K562 (cell line): ENCODE measurements around the gene SEC14L5. TPM values are rescaled to one million over a fixed set of nuclear protein-coding genes. Genes with fewer than 3 reads are reported as not detected.

Experiments used
- ATAC-seq: fragments of 200-7000 bp; cut with Tn5 transposase; 3 replicates; pipeline ENCODE4 v1.9.1; 2020; ENCODE audit warnings: moderate library complexity
- BruUV-seq: library from RNA; stranded (reverse); fragments of 400-500 nt; replicated peaks from 2 replicates; lab custom pipeline; 2021; lab: Mats Ljungman, UMichigan
- CTCF ChIA-PET: fragments of 300-600 bp; formaldehyde crosslinking; extraction: SDS; loops from one replicate; lab custom pipeline; 2021; ENCODE audit warnings: low intra/inter-chr PET ratio; lab: Yijun Ruan, JAX
- POLR2A ChIA-PET: fragments of 300-600, 350-650 bp; sonication (Branson Sonifier 250); formaldehyde crosslinking; extraction: SDS; loops from one replicate; lab custom pipeline; 2021; ENCODE audit warnings: antibody characterized with exemption, inconsistent platforms; lab: Yijun Ruan, JAX
- DNase-seq, 4 experiments: peaks; one replicate each; pipeline versions ENCODE4 v3.0.0 to v3.0.0-alpha.2; 2011 to 2018; ENCODE audit warnings: low spot score in 3 of 4, mixed read lengths in 3 of 4; ENCODE audit errors: extremely low read depth in 1 of 4
- FAIRE-seq: peaks from 2 replicates; lab custom pipeline; 2011; peaks lifted over from hg19 to GRCh38; lab: Jason Lieb, UNC
- H2AFZ ChIP-seq: 2 replicates; pipeline ENCODE4 v1.6.0; 2011; ENCODE audit warnings: low read depth, low read length, control low read depth, inconsistent platforms
- H3K27ac ChIP-seq: fragments of 200-600 bp; 3 replicates; pipeline ENCODE4 v1.8.0; 2011; ENCODE audit warnings: low read depth, mild to moderate bottlenecking, control low read depth, inconsistent platforms, low read length, moderate library complexity, mixed read lengths; ENCODE audit errors: extremely low read depth
- H3K27me3 ChIP-seq, 2 experiments: fragments of 300-600 bp in 1 of 2; 2 replicates in 1 of 2; 3 replicates in 1 of 2; pipeline versions ENCODE4 v1.6.0 to v1.8.0; 2011; ENCODE audit warnings: inconsistent platforms in 2 of 2, low read length in 2 of 2, mild to moderate bottlenecking in 1 of 2, mixed read lengths in 1 of 2, moderate library complexity in 1 of 2; ENCODE audit not compliant: control insufficient read depth in 2 of 2, insufficient read depth in 2 of 2
- H3K36me3 ChIP-seq: fragments of 300-600 bp; 3 replicates; pipeline ENCODE4 v1.8.0; 2011; ENCODE audit warnings: mild to moderate bottlenecking, low read length, inconsistent platforms; ENCODE audit not compliant: control insufficient read depth, insufficient read depth
- H3K4me1 ChIP-seq, 2 experiments: fragments of 200-600 bp in 1 of 2; replicated peaks in 1 of 2; 2 replicates in 1 of 2; 3 replicates in 1 of 2; pipeline versions ENCODE4 v1.5.1 to v1.8.0; 2011; ENCODE audit warnings: inconsistent platforms in 2 of 2, low read length in 2 of 2, mild to moderate bottlenecking in 1 of 2, mixed read lengths in 1 of 2, moderate library complexity in 1 of 2; ENCODE audit not compliant: control insufficient read depth in 2 of 2, insufficient read depth in 2 of 2
- H3K4me2 ChIP-seq: 2 replicates; pipeline ENCODE4 v1.6.1; 2011; ENCODE audit warnings: low read length, control low read depth, inconsistent platforms, mixed read lengths; ENCODE audit not compliant: insufficient read depth
- H3K4me3 ChIP-seq: fragments of 200-600 bp; sonication (generic), shearing (Covaris generic); 2 replicates; pipeline ENCODE4 v1.5.1; 2016; ENCODE audit warnings: control low read depth, inconsistent platforms
- H3K79me2 ChIP-seq: fragments of 200-600 bp; 3 replicates; pipeline ENCODE4 v1.8.0; 2011; ENCODE audit warnings: low read length, inconsistent platforms; ENCODE audit not compliant: control insufficient read depth, insufficient read depth
- H3K9ac ChIP-seq, 2 experiments: 2 replicates each; pipeline versions ENCODE4 v1.6.0 to v1.6.1; 2011; ENCODE audit warnings: low read depth in 2 of 2, low read length in 2 of 2, control low read depth in 1 of 2, inconsistent platforms in 1 of 2, mild to moderate bottlenecking in 1 of 2, mixed read lengths in 1 of 2; ENCODE audit not compliant: insufficient read depth in 1 of 2
- H3K9me1 ChIP-seq: one replicate; pipeline ENCODE4 v1.6.0; 2011; ENCODE audit warnings: inconsistent platforms, mild to moderate bottlenecking, low read length, moderate library complexity; ENCODE audit not compliant: control insufficient read depth, insufficient read depth
- H3K9me3 ChIP-seq: replicated peaks from 2 replicates; pipeline ENCODE4 v1.5.1; 2011; ENCODE audit warnings: low read depth, low read length, inconsistent platforms; ENCODE audit not compliant: control insufficient read depth, insufficient read depth
- H4K20me1 ChIP-seq: replicated peaks from 2 replicates; pipeline ENCODE4 v1.6.1; 2011; ENCODE audit warnings: low read length, inconsistent platforms, mixed read lengths; ENCODE audit not compliant: control insufficient read depth, insufficient read depth
- CTBP1 ChIP-seq: fragments of 450-650 bp; IDR thresholded peaks from 2 replicates; pipeline ENCODE4 v1.6.1; 2016; ENCODE audit warnings: borderline replicate concordance
- DMBX1 ChIP-seq: fragments of 250-450 bp; sonication (Bioruptor Pico); IDR thresholded peaks from 2 replicates; pipeline ENCODE4 v1.8.0; 2022; ENCODE audit warnings: inconsistent platforms, mild to moderate bottlenecking, moderate library complexity, borderline replicate concordance
- EHMT2 ChIP-seq: fragments of 450-650 bp; IDR thresholded peaks from 2 replicates; pipeline ENCODE4 v1.6.1; 2018; ENCODE audit warnings: antibody characterized with exemption
- HBP1 ChIP-seq: fragments of 450-650 bp; formaldehyde crosslinking; IDR thresholded peaks from 2 replicates; pipeline ENCODE4 v1.4.0; 2022; ENCODE audit warnings: missing genetic modification characterization
- HDAC1 ChIP-seq, 2 experiments: fragments of 450-650 bp; IDR thresholded peaks; 2 replicates each; pipeline ENCODE4 v1.6.1; 2016 to 2017; ENCODE audit warnings: inconsistent platforms in 1 of 2, mild to moderate bottlenecking in 1 of 2, moderate library complexity in 1 of 2
- HDAC2 ChIP-seq: fragments of 450-650 bp; IDR thresholded peaks from 2 replicates; pipeline ENCODE4 v1.6.1; 2016; ENCODE audit warnings: mild to moderate bottlenecking
- HNRNPL ChIP-seq: fragments of 200-400 bp; formaldehyde crosslinking; IDR thresholded peaks from 2 replicates; pipeline ENCODE4 v1.6.1; 2017; ENCODE audit warnings: low read depth, mild to moderate bottlenecking, low read length
- KDM1A ChIP-seq, 2 experiments: fragments of 450-650 bp; IDR thresholded peaks; 2 replicates each; pipeline ENCODE4 v1.6.1; 2016; ENCODE audit warnings: mild to moderate bottlenecking in 2 of 2
- MLLT1 ChIP-seq, 2 experiments: fragments of 450-650 bp; IDR thresholded peaks; 2 replicates each; pipeline ENCODE4 v1.6.1; 2016
- MTA1 ChIP-seq: fragments of 450-650 bp; IDR thresholded peaks from 2 replicates; pipeline ENCODE4 v1.6.1; 2017; ENCODE audit warnings: borderline replicate concordance
- YBX1 ChIP-seq: fragments of 450-650 bp; IDR thresholded peaks from 2 replicates; pipeline ENCODE4 v1.7.1; 2016; ENCODE audit warnings: mild to moderate bottlenecking
- ZNF584 ChIP-seq: fragments of 200-800 bp; sonication (Bioruptor generic); IDR thresholded peaks from 2 replicates; pipeline ENCODE4 v1.6.1; 2016; ENCODE audit warnings: low read depth, mild to moderate bottlenecking, missing genetic modification characterization, missing compliant biosample characterization
- in situ Hi-C: fragments of 300-500 bp; cut with MboI; formaldehyde crosslinking; loops from 4 replicates; pipeline ENCODE4 v1.15.0; 2018; ENCODE audit warnings: inconsistent platforms, mixed read lengths
- intact Hi-C: fragments of 100-400 bp; cut with micrococcal nuclease; formaldehyde crosslinking; loops from 2 replicates; pipeline ENCODE4 v1.14.2; 2022
- polyA plus RNA-seq, 8 experiments: library from polyadenylated mRNA; depleted of rRNA in 4 of 8; stranded (reverse) in 5 of 8; unstranded in 3 of 8; fragments of >200 nt; fragmentation: Nextera tagmentation in 2 of 8; fragmentation: Illumina TruSeq in 1 of 8; extraction: Ambion mirVana in 2 of 8; extraction: Trizol in 1 of 8; gene quantifications; 2 replicates each; pipeline versions ENCODE4 v1.2.1 to v1.2.3, GENCODE V29; 2011 to 2014; ENCODE audit warnings: inconsistent platforms in 1 of 8, missing spikeins in 1 of 8
- total RNA-seq, 7 experiments: library from RNA; depleted of rRNA in 6 of 7; stranded (reverse); fragments of >200 nt in 6 of 7; fragmentation: Illumina TruSeq in 2 of 7; extraction: Trizol in 2 of 7; gene quantifications; 2 replicates each; pipeline versions ENCODE4 v1.2.1 to v1.2.3, GENCODE V29; 2011 to 2021; ENCODE audit warnings: low replicate concordance in 1 of 7

SEC14L5 gene
- total and polyA plus RNA-seq, 9 of the 15 experiments (the other 6 are each of a cell fraction or from before 2014, with no cell fraction given): 0.11 TPM; not detected in 8

DNA sequence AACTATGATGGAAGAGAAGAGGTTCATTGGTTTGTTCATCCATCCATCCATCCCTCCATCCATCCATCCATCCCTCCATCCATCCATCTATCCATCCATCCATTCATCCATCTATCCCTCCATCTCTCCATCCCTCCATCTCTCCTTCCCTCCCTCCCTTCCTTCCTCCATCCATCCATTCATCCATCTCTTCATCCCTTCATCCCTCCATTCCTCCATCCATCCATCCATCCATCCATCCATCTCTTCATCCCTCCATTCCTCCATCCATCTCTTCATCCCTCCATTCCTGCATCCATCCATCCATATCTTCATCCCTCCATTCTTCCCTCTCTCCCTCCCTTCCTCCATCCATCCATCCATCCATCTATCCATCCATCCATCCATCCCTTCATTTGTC lies 11.2 kb upstream of the SEC14L5 start:
- H3K9me1 ChIP-seq: no peaks in the 10 kb centered on the region
- ChIA-PET POLR2A (no interaction called here), CTCF (no interaction called here)
- no peaks in the 10 kb centered on the region for H3K36me3 ChIP-seq
- in situ Hi-C loops: no loop called here
- H4K20me1 ChIP-seq: no peaks in the 10 kb centered on the region
- peak; percentile 86; the same call in 1 of the 2 replicates for TF ChIP-seq YBX1
- peak; percentile 74; the same call in 1 of the 2 replicates for TF ChIP-seq HBP1
- TF ChIP-seq HDAC1 (IDR thresholded peaks at IDR 0.05): peak in 1 of 2 experiments; percentile 94; a peak in 2 of 4 replicates
- 0 out of 4 replicates have a peak, but pooled peaks of 1 of the 2 experiments have one; percentile 22 for TF ChIP-seq MLLT1 (IDR thresholded peaks at IDR 0.05)
- TF ChIP-seq EHMT2: 0 out of 2 replicates have a peak, but pooled peaks have one; percentile 51
- TF ChIP-seq HDAC2: peak; percentile 51; the same call in 1 of the 2 replicates
- TF ChIP-seq ZNF584 (CRISPR knock-in tag): no peak
- peak; percentile 30; the same call in 1 of the 2 replicates for TF ChIP-seq MTA1
- TF ChIP-seq DMBX1 (CRISPR knock-in tag): no peak
- TF ChIP-seq CTBP1: peak; percentile 77; the same call in 1 of the 2 replicates
- peak; percentile 93 to 96 for TF ChIP-seq KDM1A (IDR thresholded peaks at IDR 0.05)
- TF ChIP-seq HNRNPL: no peak
- no peak overlapping the region for H3K9ac ChIP-seq
- no peak overlapping the region for H3K4me3 ChIP-seq
- no peak overlapping the region for H3K4me2 ChIP-seq
- H3K27ac ChIP-seq: no peak overlapping the region
- no peaks in the 10 kb centered on the region for H3K79me2 ChIP-seq
- peaks cover 4 to 33% of the 10 kb centered on the region in 2 experiments; a peak in 3 of 5 replicates for H3K4me1 ChIP-seq
- H3K9me3 ChIP-seq: no peaks in the 10 kb centered on the region
- no peak overlapping the region for H2AFZ ChIP-seq
- ATAC-seq: no peak
- no peak for FAIRE-seq
- no TSS peak for BruUV-seq
- no peak for DNase-seq
- peaks cover 9 to 42% of the 10 kb centered on the region in 2 experiments; a peak in 4 of 5 replicates for H3K27me3 ChIP-seq
- intact Hi-C loops: no loop called here
